Measurements from ENCODE around the gene DTHD1.

The DTHD1 gene

DNA sequence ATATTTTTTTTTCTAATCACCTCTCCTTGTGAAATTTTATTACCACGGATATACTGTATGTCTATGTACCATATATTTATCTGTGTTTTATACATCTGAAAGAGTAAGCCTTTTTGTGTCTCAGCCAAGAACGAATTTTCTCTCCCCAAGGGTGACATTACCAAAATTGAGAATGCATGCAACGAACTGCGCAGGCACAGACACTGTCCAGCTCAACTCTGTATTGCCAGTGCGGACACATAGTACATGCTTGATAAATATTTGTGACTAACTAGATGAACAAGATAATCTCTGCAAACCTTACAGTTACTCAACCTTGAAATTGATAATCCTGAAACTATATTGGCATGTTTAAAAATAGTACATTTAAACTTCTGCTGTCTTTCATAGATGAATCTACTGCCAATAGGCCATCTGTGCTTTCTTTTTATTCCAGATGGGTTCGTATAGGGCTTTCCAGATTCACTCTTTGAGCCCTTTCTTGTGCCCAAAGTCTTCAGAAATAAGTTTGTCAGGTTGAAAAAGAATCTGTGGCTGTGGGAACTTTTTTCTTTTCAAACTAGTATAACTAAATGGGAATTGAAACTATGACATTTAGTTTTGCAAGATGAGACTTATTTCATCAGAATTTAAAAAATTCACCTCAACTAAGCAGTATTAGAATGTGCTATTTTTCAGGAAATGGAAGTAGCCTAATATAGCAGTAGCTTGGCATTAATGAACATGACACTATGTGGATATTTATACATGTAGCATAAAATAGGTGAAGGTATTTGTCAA is 38.9 kb downstream of the DTHD1 start:
- no peak for DNase-seq

DNA sequence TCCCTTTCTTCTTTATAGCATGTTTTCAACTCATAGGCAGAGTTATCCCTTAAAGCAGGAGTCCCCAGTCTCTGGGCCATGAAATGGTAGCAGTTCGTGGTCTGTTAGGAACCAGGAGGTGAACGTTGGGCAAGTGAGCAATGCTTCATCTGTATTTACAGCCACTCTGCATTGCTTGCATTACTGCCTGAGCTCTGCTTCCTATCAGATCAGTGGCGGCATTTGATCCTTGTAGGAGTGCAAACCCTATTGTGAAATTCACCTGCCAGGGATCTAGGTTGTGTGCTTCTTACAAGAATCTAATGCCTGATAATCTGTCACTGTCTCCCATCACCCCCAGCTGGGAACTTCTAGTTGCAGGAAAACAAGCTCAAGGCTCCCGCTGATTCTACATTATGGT is 39.8 kb downstream of the DTHD1 start:
- DNase-seq, result no peak

DNA sequence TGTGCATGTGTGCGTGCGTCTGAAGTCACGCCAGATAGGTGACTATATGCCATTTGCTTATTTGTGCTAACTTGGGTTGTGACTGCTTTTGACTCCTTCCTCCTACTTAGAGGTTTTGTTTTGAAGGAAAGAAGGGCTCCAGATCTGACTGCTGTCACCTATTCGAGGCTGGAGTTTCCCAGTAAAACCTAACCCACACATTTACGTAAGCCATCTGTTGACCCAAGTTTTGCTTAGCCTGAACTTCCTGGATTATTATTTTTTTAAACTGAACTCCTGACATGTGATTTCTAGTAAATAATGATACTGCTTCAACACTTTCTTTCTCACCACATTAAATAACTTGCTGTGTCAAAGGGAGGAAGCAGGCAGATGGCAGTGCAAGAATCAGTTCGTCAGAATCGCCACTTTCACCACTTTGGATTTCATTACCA is 41.5 kb downstream of the DTHD1 start:
- no peak for DNase-seq

DNA sequence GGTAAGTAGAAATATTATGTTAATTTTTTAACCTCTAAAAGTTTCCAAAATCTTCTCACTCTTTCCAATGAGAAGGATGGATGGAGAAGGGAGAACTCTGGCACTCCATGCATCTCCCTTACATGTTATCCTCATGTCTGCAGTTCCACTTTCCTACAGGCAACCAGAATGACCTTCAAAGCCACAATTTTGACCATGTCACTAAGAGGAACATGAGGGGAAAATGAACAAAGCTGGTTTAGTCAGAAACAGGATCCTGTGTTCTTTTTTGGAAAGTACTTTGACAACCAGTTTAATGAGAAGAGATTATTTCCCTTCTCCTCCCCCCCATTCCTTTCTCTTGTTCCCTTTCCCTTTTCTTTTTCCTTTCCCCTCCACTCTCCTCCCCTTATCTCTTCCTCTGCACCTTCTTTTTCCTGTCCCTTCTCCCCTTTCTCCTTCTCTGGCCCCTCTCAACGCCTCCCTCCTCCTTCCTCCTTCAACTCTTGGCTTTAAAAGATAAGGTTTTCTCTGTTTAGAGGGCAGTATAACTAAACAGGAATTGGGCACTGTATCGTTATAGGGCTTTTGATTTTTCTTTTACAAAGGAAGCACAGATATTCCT is 42.5 kb downstream of the DTHD1 start:
- DNase-seq, result no peak

DNA sequence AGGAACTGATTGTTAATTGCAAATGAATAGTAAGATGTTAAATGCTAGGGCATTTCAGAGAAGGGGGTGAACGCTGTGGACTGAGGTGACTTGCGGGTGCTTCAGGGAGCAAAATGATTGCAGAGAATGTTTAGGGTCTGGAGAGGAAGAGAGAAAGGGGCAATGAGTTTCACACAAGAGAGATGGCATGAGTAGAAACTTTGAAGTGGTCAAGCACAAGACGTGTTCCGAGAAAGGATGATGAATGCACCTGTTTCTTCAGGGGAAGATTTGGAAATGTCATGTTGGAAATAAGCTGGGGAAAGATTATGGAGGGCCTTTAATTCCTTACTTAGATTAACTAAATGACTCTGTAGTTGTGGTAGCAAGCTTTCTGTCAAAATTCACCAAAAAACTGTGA is 43.4 kb downstream of the DTHD1 start:
- DNase-seq, result no peak

DNA sequence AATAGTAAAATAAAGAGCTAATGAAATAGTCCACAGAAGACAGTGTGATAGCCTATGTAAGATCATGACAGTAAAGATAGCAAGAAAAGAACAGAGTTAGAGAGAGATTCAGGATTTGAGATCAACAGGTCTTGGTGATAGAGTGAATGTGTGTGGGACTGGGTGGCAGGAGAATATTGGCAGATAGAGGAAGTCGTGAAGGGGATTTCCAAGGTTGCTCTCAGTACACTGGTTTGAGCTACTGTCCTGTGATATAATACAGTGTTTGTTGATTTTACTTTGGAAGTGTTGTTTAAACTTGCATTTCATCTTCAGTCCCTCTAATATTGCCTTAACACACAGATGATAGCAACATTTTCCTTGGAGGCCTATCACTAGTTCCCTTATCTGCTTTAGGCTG is 44.1 kb downstream of the DTHD1 start:
- no peak for DNase-seq

DNA sequence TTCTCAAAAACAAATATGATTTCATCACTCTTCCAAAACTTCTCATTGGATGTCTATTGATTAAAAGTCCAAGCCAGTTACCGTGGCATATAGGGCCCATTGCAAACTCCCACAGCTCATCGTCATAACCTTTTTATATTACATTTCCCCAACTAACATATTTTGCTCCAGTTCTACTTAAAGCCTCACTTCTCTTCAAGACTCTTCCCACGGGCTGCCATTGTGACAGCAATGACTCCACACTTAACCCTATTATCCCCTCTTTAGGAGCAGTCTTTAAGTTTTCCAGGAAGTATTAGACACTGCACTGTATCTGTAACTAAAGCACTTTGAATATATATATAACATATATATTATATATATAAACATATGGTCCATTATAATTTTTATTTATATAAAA is 44.5 kb downstream of the DTHD1 start:
- DNase-seq, result no peak

DNA sequence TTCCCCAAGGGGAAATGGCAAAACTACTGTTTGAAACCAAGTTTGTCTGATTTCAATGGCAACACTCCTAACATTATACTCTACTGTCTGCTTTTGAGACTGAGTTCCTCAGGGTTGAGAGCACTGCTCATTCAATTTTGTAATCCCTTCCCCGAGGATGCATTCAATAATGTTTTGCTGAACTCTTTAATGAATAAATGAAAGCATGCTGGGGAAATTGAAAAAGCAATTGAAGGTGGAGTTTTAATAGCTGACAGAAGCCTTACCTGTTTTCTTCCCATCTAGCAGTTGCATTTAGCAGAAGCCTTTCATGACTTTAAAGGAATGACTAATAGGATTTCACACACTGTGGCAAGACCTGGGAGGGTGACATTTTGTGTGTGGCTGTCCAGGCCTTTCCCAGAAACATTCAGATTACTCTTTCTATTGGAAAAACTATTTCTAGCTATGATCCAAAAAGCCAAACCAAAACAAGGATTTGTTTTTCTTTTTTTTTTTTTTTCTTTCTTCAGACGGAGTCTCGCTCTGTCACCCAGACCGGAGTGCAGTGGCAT is 45.1 kb downstream of the DTHD1 start:
- DNase-seq, result no peak

DNA sequence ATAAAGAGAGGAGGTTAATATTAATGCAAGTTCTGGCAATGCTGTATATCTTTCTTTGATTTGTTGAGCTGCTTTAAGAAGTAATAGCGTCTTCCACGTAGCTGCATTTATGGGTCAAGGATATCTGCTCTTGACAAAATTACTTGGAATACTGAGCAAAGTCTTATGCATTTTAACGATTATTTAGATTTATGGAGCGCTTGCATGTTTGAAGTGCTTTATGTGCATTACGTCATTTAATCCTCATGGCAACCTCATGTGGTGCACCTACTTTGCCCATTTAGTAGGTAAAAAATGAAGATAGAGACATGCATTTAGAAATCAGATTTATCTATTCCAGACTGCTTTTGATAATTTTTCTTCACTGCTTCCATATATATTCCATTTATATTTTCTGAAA is 46.0 kb downstream of the DTHD1 start:
- no peak for DNase-seq

DNA sequence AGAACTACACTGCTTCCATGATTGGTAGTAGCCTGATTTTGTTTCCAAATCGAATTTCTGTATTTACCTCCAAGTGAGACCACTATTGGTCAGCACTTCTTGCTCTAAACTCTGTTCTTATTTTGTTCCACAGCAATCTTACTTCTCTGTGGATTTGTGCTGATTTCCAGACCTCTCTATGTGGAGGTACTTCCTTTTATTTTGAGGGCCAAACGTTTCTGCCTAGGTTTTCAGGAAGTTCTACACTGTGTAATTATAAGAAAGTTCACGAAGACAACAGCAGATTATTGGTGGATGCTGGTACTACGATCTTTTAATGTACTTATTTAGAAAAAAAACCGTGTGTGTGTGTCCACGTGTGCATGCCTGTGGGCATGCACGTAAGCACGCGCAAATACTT is 46.7 kb downstream of the DTHD1 start:
- no peak for DNase-seq

DNA sequence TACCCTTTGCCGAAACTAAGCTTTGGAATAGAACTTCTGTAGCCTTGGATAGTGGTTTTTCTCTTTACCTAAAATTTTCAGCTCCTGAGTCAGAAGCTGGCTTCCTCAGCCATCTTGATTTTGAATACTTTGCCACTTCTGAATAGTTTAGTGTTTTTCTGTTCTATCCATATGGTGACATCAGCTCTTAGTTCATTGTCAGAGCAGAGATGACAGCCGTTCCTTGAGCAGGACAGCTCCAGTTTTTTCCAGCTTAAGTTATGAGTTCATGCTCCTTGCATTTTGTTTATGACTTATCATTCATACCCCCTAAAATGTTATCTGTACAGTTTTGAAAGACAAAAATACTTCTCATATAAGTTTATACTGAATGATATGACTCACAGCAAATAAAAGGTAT is 47.8 kb downstream of the DTHD1 start:
- DNase-seq, result no peak

DNA sequence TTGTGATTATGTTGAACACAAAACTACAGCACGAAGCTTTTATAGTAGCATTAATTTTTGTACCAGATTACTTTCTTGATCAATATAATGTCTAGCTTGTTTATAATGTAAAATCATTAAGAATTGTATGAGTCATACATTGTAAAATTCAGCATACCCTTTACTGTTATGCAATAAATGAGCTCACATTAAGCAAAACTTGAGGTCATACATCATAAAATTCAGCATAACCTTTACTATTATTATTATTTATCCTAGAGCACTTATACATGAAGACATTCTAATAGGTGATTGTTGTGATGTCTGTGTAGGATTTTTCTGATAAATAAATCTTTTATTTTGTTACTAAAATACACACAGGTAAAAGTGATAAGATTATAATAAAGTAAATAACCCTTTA is 49.4 kb downstream of the DTHD1 start:
- DNase-seq, result no peak

DNA sequence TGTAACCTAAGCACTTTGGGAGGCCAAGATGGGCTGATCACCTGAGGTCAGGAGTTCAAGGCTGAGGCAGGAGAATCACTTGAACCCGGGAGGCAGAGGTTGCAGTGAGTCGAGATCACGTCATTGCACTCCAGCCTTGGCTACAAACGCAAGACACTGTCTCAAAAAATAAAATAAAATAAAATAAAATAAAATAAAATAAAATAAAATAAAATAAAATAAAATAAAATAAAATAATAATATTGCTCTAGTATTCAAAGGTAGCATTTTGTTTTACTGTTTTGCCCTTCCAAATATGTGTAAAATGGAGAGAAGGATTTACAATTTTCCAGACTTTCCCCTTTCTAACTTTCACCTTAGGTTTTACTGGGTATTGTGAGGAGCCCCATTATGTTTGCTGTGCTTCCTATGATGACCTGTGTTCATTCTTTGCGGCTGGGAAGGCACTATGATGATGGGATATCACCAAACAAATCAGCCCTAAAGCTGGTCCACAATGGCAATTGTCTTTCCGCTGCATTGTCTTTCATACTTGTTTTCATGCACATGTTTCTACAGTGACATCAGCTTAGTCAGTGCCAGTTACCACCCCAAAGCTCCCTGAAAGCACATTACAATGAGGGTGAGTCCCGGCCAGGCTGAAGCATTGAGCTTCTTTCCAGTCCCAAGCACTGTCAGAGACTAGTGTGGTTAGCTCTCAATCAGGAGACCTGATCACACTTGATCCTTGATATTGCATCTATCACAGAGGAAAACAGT is 50.8 kb downstream of the DTHD1 start:
- no peak for DNase-seq

DNA sequence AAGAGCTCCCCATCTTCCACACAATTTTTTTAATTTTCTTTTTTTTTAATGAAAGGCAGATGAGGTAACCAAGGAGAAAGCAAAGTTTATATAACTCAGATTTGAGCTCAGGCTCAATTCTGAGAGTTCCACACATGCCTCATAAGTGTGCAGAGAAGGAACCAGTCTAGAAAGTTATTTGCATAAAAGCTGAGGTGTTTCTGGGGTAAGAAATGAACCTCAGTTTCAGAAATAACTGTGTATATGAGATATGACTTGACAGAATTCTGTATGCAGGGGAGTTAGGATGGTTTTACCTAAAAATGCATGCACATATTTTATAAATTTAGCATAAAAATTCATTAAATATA is 51.3 kb downstream of the DTHD1 start:
- no peak for DNase-seq

DNA sequence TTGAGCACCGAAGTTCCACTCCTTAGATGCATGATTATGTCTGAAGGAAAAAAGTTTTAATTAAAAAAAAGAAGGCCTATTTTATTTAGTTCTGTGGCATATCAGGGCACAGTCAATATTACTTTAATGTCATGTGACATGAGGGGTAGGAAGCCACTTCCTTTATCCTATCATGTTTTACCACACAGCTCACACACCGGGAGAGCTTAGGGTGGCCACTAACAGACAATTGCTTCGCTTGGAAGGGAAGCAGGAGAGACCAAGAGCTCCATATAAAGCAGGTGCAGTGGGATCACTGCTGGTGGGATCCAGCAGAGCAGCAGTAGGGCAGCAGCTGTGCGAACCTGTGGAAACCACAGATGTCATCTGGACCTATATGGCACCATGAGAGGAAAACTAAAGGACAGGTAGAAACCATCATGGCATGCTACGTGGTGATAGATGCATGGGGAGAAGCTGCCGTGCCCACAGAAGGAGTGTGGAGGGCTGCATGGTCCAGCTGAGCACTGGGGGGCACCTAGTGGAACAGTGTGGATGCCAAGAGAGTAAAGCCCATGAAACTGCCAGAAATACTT is 52.0 kb downstream of the DTHD1 start:
- DNase-seq, result no peak

DNA sequence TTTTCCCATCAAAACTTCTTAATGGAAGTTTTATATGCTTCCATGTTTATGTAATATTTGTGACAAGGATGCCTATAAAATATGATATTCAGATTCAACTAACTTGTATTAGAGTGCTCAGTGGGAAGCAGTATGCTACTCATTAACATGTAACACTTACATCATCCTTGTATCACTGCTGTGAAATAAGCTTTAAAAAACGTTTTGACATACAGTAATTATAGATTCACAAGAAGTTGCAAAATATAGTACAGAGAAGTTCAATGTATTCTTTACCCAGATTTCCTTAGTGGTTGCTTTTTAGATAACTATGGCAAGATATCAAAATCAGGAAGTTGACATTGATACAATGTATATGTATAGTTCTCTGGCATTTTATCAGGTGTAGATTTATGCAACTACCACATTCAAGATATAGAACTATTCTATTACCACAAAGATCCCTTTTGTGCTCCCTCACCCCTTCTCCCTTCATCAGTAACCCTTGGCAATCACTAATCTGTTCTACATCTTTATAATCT is 56.3 kb downstream of the DTHD1 start:
- no peak for DNase-seq

DNA sequence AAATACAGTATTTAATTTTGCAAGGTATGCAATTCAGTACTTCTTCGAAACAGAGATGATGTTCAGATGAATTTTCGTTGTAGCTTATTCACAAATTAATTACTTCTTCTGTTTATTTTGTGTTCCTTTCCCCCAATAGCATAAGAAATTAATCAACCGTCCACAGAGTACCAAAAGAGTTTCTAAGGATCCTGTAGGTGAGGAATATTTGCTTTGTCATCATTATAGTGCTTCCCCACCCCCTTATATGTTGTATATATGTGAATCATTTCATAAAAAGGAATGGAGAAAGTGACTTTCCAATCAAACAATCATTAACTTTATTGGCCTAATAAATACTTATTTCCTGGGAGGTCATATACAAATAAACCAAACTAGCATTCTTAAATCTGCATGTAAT is 57.6 kb downstream of the DTHD1 start:
- no peak for DNase-seq

DNA sequence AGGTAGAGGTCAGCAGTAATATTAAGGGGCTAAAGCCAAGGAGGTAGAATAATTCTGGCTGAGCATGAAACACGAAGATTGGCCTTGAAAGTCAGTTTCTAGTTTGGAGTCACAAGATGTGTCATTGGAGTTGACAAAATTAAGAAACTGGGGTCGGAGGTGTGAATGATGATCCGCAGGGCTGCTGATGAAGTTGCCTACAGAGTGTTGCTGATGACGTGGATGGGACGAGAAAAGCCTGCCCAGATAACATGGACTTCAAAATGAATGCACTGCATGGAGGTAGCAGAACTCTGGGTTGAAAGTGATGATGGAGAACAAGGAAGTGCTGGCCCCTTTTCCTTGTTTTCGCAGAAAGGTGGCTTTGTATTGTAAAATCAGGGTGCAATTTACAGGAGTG is 60.5 kb downstream of the DTHD1 start:
- DNase-seq, result no peak

DNA sequence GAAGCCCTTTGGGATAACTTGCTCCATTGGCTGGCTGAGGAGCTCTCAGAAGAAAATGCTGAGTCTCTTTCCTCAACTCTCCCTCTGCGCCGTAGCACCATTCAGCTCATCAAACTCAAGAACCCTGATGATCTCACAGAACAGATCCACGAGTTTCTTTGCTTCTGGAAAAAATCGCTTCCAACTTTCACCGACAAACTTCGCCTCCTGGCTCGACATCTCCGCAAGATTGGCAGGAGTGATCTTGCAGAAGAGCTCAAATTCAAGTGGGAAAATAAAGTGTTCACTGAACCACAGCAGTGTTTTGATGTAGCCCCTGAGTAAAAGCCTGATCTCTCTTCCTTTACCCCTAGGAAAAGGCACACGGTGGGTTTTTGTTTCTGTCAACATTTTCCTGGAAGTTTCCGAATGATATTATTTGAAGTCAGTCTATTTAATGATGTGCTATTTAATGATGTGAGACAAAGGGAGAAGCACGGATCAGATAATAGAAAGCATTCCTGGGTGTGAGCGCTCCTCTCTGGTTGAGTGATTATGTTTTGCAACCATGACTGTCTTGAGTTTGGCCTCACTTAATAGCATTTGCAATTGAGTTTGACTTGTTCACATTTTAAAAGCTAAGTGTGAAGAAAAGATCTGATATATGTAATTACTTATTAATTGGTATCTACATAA is 62.2 kb downstream of the DTHD1 start:
- no peak for DNase-seq

DNA sequence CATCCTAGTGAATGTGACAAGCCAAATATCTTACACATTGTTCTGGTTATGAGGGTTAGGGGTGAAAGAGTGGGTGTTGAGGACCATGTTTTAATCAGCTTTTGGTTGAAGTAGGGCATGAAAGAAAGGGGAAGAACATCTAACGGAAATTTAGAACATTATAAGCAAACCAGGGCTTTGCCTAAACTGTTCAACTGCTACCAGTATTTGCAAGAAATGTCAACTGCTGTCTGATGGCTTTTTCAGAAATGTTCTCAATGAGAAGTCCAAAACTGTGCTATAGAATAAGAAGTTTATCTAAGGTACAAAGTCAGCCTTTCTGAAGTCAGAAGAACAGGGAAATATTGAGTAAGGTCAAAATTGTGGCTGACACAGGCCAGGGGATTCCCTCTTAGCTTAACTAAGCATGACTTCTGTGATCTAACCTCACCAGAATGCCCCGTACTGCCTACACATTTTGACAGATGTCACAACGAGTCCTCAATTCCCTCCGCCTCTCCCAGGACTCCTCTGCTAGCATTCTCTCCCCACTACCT is 67.1 kb downstream of the DTHD1 start:
- DNase-seq, result no peak

DNA sequence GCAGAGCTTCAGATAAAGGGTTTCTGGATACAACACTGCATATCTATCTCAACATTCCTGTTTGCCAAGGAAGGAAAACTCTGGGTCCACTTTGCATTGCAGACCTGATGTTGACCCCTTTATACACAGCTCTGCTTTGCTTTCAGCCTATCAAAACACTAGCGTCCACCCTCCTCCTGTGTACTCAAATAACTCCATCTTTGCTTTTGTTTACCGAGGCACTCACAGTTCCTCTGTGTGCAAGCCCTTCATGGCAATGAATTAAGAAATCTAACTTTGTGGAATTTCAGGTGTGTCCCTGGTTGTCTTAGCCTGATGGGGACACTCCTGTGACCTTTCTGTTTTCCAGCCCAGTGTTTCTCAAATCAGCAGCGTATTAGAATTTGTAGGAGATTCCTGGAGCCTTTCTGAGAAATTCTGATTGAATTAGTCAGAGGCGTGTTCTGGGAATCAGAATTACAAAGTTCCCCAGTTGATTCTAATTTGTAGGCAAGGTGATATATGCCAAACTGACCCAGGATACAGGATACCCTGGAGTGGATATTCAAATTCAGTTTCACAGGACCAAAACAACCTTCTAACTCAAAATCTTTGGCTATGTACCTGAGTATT is 68.6 kb downstream of the DTHD1 start:
- DNase-seq, result no peak

DNA sequence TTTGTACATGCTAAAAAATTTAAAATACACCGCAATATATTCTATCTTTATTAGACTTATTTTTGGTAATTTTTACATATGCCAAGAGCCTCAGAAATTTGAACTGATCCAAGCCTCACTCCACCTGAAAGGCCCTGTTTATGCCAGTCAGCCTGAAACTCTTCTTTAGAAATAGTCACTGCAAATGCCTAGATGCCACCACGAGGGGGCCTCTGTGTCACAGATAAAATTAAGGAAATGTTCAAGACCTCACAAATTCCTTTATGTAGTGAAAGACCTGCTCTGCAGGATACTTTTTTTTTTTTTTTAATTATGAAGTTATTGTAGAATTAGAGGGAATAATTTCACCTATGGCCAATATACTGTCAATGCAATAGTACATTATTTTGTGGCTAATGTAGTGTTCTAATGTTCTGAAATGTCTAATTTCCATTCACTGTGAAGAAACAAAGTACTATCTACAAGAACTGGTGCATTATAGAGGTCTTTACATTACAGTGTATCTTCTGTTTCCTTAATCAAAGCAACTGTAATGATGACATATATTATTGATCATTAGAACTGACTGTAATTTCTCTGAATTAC is 69.8 kb downstream of the DTHD1 start:
- peak; percentile 2 for DNase-seq
